Kidney tubule cell (primary cell): Measurements from ENCODE around the gene AXDND1.
A peak's percentile ranks its signal among the peaks of the same experiment; 100 is the strongest.
"Not testable (repeated sequence)": the region's sequence is repeated elsewhere in the genome, so short reads cannot be mapped to it uniquely, and the experiment has no call there.

ENCODE experiments used
- DNase-seq: peaks from one replicate; pipeline ENCODE4 v3.0.0-alpha.2; 2018; ENCODE audit warnings: low spot score

The AXDND1 gene, protein sequence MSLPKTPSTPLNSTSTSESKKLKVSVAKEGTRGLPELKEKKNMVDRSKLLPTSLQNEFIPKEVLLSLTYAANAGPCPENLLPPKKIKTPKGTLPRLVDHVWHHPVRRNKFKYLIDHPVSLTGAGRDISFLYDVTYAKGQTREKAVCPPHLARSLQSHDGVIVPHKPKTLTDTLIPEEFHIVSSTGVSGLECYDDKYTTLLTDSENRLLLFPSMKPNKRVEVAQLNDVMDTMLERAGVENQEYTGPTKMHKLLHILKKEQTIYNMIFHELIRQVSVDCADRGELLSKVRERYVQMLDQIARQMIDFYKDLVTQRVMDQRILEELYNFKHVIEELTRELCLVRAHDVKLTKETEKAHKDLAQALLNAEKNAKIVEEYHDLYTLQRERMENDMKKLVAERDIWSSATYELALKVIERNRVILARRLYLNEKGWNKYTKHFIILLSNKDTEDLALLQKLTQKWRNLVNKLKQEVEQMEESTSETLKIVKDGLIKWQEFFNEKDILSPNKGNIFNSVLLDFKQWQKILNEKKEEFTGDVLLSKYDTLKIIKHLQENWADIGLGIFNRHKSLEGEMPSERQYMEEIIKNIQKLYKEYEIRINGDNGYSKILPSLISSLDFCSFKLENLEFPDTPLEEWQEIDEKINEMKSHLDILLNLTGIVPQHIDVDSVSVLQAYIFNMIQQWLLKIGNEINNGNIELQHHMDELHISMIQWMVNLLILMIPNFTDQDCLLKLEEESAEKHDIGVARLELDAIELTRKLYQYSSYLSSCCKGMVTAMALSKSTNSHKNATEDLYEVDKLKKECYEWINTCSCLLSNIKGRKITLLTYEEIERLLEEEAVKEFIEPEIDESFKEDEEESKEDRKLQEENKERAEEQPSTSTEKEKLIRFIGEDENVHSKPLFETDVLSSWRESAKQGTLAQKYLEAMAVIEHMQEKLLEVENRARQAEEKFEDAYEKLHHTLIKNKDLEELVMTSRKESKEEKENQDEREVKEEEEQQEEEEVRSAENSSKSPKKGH

DNA sequence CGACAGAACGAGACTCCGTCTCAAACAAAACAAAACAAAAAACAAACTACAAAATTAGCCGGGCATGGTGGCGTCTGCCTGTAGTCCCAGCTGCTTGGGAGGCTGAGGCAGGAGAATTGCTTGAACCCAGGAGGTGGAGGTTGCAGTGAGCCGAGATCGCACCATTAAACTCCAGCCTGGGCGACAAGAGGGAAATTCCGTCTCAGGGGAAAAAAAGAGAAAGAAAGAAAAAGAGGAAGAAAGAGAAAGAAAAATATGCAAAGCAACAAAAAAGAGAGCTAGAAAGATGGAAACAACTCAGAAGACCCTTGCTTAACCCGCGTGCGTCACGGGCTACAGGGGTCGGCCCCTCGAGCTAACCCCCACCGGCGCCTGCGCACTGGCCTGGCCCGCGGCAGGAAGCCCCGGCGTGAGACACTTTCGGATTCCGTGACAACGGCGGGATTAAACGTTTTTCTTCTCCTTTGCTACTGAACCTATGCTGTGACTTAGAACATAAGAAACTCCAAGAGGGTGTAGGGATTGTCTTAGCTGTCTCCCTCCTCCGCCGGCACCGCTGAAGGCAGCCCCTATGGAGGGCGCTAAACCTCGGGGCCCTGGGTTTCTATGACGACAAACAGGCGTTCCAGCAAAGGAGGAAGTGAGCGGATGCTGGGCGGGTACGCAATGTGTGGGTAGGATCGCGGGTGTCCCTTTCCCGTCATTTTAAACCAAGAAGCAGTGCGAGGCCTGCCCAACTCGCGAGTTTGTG, at the start of gene AXDND1:
Gene AXDND1, plus strand, starts transcription at position 630 of the 751 bp plus-strand sequence. CDS start 539 bp downstream, outside the sequence.
- DNase-seq = peak; percentile 87

DNA sequence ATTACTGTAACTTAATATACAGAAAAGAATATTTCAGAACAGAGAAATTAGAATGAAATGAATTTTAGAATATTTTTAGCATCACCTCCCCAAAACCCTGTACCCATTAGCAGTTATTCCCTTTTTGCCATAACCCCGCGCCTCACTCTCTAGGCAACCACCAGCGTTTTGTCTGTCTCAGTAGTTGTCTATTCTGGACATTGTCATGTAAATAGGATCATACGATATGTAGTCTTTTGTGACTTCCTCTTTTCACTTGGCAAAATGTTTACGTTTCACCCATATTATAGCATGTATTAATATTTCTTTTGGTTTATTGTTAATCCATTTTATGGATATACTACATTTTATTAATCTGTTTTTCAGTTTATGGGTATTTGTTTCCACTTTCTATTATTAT, 47.3 kb upstream of the AXDND1 start:
- DNase-seq = no peak

DNA sequence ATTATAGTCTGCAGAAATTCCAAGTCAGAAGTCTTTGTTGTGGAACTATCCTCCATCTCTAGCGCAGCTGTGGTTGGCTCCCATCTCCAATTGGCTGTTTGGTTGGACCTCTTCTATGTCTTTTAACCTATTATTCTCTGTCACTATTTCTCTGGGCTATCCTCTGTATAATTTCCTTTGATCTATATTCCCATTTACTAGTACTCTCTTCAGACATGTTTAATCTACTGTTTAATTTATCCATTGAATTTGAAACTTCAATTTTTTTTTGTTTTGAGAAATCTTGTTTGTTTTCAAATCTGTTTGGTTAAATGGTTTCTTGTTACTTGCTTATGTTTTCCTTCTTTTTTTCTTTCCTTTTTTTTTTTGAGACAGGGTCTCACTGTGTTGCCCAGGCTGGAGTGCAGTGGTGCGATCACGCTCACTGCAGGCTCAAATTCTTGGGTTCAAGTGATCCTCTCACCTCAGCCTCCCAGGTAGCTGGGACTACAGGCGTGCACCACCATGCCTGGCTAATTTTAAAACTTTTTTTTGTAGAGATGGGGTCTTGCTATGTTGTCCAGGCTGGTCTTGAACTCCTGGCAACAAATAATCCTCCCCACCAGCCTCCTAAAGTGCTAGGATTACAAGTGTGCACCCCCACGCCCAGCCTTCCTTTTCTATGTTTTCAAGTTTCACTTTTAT, 44.1 kb upstream of the AXDND1 start:
- no peak for DNase-seq

DNA sequence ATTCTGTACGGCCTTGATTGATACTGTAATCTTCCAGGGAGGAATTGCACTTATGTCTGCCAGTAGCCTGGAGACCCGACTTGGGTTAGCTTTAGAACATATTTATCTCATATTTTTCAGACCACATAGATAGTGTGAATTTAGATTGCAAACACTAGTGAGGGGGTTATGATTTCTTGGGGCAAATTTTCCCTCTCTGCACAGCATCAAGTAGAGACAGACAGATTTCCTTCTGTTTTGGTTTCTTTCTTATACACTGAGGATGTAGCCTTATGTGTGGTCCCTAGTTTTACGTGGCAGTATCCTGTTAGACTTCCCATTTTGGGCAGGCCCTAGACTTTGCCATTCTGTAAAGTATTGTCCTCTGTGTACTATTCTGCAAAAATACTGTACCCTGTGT, 43.2 kb upstream of the AXDND1 start:
- DNase-seq = no peak

- DNase-seq = no peak
Measured at GRCh38 chr1:179323436-179323835, 42.3 kb upstream of the AXDND1 start.

DNA sequence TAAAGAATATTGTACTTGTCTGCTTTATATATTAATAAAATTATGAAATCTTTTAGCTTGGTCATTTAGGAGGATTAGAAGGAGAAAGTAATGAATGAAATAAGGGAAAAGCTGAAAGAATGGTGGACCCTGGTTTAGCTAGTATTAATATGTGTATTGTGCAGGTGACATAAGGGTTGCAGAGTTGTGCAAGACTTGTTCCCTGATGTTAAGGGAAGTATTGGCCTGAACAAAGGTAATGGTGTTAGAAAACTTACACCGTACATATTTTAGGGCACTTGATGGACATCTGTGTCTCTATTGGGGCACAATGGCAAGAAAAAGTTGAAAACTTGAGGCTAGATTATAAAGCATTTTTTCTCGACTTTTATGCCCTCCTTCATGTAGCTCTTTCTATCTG, 39.9 kb upstream of the AXDND1 start:
- DNase-seq = no peak

DNA sequence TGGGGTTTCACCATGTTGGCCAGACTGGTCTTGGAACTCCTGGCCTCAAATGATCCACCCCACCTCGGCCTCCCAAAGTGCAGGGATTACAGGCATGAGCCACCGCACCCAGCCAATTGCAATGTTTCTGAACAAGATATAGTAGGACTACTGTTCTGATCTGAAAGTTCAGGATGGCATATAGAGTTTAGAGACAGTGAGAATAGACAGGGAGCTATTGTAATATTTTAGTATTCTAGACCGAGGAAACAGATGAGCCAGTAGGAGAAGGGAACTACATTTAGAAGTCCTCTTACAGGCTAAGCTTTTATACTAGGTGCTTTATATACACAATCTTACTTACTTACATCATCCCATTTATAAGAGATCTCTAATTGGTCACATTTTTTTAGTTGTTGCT, 39.0 kb upstream of the AXDND1 start:
- no peak for DNase-seq

GRCh38 chr1:179327196-179327595, 38.6 kb upstream of the AXDND1 start:
- no peak for DNase-seq

DNA sequence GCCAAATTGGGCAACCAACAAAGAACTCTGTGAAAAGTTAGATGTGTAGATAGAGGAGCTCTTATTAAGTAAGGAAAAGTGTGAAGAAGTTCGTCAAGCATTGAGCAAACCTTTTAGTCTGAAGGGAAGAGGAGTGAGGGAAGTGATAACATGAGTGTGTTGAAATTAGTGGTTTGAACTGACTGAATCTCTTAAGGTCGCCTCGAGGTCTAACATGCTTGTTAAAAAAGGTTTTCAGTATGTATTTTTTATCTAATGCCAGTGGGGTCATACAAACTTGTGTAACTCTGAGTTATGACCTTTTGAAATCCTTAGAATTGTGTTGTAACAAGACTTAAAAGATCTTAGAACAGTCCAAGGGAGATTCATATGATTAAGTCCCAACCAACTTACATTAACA, 38.1 kb upstream of the AXDND1 start:
- no peak for DNase-seq

DNA sequence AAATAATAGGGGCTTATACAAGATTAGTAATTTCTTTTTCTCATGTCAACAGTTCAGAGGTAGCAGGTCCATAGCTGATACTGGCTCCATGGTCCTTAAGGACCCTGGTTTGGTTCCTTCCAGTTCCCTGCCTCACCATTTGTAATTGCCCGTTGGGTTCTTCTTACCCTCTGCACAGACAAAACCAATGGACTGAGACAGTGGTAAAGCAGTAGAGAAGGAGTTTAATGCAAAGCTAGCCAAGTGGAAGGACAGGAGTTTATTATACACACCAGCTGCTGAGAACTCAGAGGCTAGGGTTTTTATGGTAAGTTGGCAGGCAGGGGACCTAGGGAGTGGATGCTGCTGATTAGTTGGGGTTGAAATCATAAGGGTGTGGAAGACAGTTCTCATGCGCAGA, 35.9 kb upstream of the AXDND1 start:
- no peak for DNase-seq

DNA sequence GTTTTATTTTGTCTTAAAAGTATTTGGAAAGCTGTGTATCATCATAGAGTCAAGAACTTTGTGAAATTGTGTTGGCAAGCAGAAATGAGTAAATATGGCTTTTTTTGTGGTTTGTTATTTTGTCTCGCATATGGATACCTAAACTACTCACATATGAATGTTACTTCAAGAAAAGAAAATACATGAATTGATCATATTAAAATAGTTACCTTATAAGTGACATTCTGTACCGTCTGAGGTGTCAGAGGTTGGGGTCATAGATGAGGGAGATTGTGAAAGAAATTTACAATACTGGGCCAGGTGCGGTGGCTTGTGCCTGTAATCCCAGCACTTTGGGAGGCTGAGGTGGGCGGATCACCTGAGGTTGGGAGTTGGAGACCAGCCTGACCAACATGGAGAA, 31.3 kb upstream of the AXDND1 start:
- DNase-seq = no peak

GRCh38 chr1:179337288-179337687, 28.5 kb upstream of the AXDND1 start:
- DNase-seq = no peak

DNA sequence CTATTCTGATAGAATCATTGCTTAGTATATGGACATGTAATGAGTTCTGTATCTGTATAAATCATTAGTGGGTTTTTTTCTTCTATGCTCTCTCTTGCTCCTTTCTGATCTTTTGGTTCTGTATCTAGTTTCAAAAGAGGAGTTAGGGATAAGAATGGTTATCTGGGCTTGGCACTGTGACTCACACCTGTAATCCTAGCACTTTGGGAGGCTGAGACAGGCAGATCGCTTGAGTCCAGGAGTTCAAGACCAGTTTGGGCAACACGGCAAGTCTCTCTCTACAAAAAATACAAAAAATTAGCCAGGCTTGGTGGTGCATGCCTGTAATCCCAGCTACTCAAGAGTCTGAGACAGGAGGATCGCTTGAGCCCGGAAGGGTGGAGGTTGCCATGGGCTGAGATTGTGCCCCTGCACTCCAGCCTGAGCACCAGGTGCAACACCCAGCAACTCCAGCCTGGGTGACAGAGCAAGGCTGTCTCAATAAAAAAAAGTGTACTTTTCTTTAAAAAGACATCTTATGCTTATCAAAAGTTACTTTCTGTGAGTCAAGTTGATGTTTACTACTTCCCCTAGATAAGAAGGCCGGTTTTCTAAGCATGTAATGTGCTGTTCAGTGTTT, 27.7 kb upstream of the AXDND1 start:
- no peak for DNase-seq

GRCh38 chr1:179340918-179341317, 24.9 kb upstream of the AXDND1 start:
- no peak for DNase-seq

DNA sequence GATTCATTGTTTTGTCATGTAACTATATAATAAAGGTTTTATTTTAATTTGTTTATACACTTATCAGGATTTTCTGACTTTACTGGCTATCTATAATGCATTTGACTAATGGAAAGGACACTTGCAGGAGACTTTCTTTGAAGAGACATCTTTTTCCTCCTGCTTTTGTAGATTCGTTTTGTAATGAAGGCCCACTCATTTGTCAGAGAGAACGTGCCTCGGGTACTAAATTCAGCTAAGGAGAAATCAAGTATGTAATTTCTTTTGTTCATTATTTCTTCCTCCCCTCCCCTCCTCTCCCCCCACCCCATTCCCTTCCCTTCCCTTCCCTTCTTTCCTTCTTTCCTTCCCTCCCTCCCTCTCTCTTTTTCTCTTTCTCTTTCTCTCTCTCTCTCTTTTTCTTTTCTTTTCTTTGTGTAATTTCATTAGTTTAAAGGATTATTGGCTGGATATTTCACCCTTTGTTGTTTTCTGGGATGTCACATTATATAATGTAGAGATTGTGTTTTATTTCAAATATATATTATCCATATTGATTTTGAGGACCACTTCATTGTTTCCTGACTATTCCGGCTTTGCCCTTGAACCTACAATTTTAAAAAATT, 23.7 kb upstream of the AXDND1 start:
- no peak for DNase-seq

GRCh38 chr1:179342740-179343404, 22.9 kb upstream of the AXDND1 start:
- no peak for DNase-seq

DNA sequence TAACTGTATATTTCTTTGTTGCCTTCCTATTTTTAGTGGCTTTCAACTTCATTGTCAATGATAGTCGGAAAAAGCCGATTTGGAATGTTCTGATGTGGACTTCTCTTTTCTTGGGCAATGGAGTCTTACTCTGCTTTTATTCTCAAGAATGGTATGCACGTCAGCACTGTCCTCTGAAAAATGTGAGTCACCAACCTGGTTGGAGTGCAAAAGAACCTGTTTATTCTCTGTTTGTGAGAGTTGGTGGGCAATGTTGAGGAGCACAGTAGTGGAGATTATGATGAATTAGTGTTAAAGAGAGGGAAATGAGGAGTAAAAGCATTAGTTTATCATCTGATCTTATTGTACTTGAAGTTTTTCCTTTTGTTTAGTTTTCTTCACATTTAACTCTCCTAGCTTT, 14.5 kb upstream of the AXDND1 start:
- DNase-seq = no peak

GRCh38 chr1:179352236-179352635, 13.5 kb upstream of the AXDND1 start:
- no peak for DNase-seq

DNA sequence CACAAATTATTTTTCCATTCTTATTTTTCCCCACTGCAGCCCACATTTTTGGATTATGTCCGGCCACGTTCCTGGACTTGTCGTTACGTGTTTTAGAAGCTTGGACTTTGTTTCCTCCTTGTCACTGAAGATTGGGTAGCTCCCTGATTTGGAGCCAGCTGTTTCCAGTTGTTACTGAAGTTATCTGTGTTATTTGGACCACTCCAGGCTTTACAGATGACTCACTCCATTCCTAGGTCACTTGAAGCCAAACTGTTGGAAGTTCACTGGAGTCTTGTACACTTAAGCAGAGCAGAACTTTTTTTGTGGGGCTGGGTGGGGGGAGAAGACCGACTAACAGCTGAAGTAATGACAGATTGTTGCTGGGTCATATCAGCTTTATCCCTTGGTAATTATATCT, 12.2 kb upstream of the AXDND1 start:
- DNase-seq = peak; percentile 24

- DNase-seq = not testable (repeated sequence)
Measured at GRCh38 chr1:179361631-179362030, 4.1 kb upstream of the AXDND1 start.
